IMR-90 (cell line): ENCODE measurements around the gene MSX1. TPM values are rescaled to one million over a fixed set of nuclear protein-coding genes. Genes with fewer than 3 reads are reported as not detected.

ENCODE experiments used
- ATAC-seq: fragments of 200-7000 bp; cut with Tn5 transposase; 2 replicates; pipeline ENCODE4 v1.9.1; 2020; ENCODE audit warnings: low read depth, mild to moderate bottlenecking, moderate library complexity
- BruUV-seq: library from RNA; stranded (reverse); fragments of 400-500 nt; replicated peaks from 2 replicates; lab custom pipeline; 2021; lab: Mats Ljungman, UMichigan
- CTCF ChIA-PET: fragments of 300-600 bp; formaldehyde crosslinking; extraction: SDS; loops from one replicate; lab custom pipeline; 2021; ENCODE audit warnings: antibody characterized with exemption; lab: Yijun Ruan, JAX
- POLR2A ChIA-PET: fragments of 300-600 bp; sonication (Branson Sonifier 250); formaldehyde crosslinking; loops from one replicate; lab custom pipeline; 2022; ENCODE audit warnings: antibody characterized with exemption; ENCODE audit not compliant: unreplicated experiment; lab: Charles Lee
- DNase-seq: peaks from one replicate; pipeline ENCODE4 v3.0.0; 2013
- H2AFZ ChIP-seq: replicated peaks from 2 replicates; pipeline ENCODE3; 2013; ENCODE audit warnings: low read length, mild to moderate bottlenecking; ENCODE audit not compliant: poor library complexity
- H2AK5ac ChIP-seq: 2 replicates; pipeline ENCODE4 v1.6.1; 2013; ENCODE audit warnings: low read depth, low read length, inconsistent platforms
- H2AK9ac ChIP-seq: replicated peaks from 2 replicates; pipeline ENCODE3; 2013; ENCODE audit warnings: mild to moderate bottlenecking, low read depth, low read length, moderate library complexity; ENCODE audit not compliant: poor library complexity
- H2BK120ac ChIP-seq: 2 replicates; pipeline ENCODE4 v1.6.1; 2013; ENCODE audit warnings: low read depth, low read length, inconsistent platforms
- H2BK15ac ChIP-seq: 3 replicates; pipeline ENCODE4 v1.6.1; 2013; ENCODE audit warnings: low read depth, low read length, inconsistent platforms
- H2BK20ac ChIP-seq: 2 replicates; pipeline ENCODE4 v1.6.1; 2013; ENCODE audit warnings: low read depth, mild to moderate bottlenecking, inconsistent platforms, low read length, moderate library complexity
- H2BK5ac ChIP-seq: 2 replicates; pipeline ENCODE4 v1.6.1; 2013; ENCODE audit warnings: mild to moderate bottlenecking, low read depth, low read length, inconsistent platforms; ENCODE audit not compliant: poor library complexity, severe bottlenecking
- H3K14ac ChIP-seq: replicated peaks from 2 replicates; pipeline ENCODE4 v1.6.1; 2013; ENCODE audit warnings: low read depth, low read length, inconsistent platforms
- H3K18ac ChIP-seq: 2 replicates; pipeline ENCODE4 v1.6.1; 2013; ENCODE audit warnings: low read depth, low read length, control low read depth
- H3K23ac ChIP-seq: 2 replicates; pipeline ENCODE4 v1.6.1; 2013; ENCODE audit warnings: low read depth, low read length, inconsistent platforms
- H3K27ac ChIP-seq: 2 replicates; pipeline ENCODE4 v1.5.1; 2013; ENCODE audit warnings: mild to moderate bottlenecking, control low read depth, low read length; ENCODE audit not compliant: insufficient read depth
- H3K27me3 ChIP-seq: 2 replicates; pipeline ENCODE4 v1.6.1; 2013; ENCODE audit warnings: low read length; ENCODE audit not compliant: control insufficient read depth, insufficient read depth
- H3K36me3 ChIP-seq: 2 replicates; pipeline ENCODE4 v1.6.1; 2013; ENCODE audit warnings: low read length, mixed read lengths; ENCODE audit not compliant: control insufficient read depth, insufficient read depth
- H3K4ac ChIP-seq: 2 replicates; pipeline ENCODE4 v1.6.1; 2013; ENCODE audit warnings: low read depth, low read length, inconsistent platforms
- H3K4me1 ChIP-seq: 2 replicates; pipeline ENCODE4 v1.6.1; 2013; ENCODE audit warnings: low read length, mixed read lengths; ENCODE audit not compliant: control insufficient read depth, insufficient read depth
- H3K4me2 ChIP-seq: 2 replicates; pipeline ENCODE4 v1.6.1; 2013; ENCODE audit warnings: low read depth, mild to moderate bottlenecking, control low read depth, low read length, moderate library complexity
- H3K4me3 ChIP-seq: 2 replicates; pipeline ENCODE4 v1.5.1; 2013; ENCODE audit warnings: low read depth, mild to moderate bottlenecking, control low read depth, low read length, moderate library complexity; ENCODE audit not compliant: insufficient read depth
- H3K56ac ChIP-seq: 2 replicates; pipeline ENCODE4 v1.6.1; 2013; ENCODE audit warnings: low read length, inconsistent platforms; ENCODE audit not compliant: insufficient read depth; ENCODE audit errors: extremely low read depth
- H3K79me1 ChIP-seq, 2 experiments: 2 replicates each; pipeline ENCODE4 v1.6.1; 2013; ENCODE audit warnings: low read length in 2 of 2, inconsistent platforms in 1 of 2, low read depth in 1 of 2
- H3K9ac ChIP-seq: 2 replicates; pipeline ENCODE4 v1.6.1; 2013; ENCODE audit warnings: low read depth, low read length, control low read depth
- H3K9me1 ChIP-seq: 2 replicates; pipeline ENCODE4 v1.6.1; 2013; ENCODE audit warnings: low read length, inconsistent platforms; ENCODE audit not compliant: insufficient read depth
- H3K9me3 ChIP-seq: 2 replicates; pipeline ENCODE4 v1.6.1; 2013; ENCODE audit warnings: low read length; ENCODE audit not compliant: control insufficient read depth, insufficient read depth
- H4K20me1 ChIP-seq: 2 replicates; pipeline ENCODE4 v1.6.1; 2013; ENCODE audit warnings: low read length, inconsistent platforms; ENCODE audit not compliant: insufficient read depth
- H4K5ac ChIP-seq: 2 replicates; pipeline ENCODE4 v1.6.1; 2013; ENCODE audit warnings: mild to moderate bottlenecking, low read depth, low read length, control low read depth
- H4K8ac ChIP-seq, 2 experiments: 2 replicates each; pipeline ENCODE4 v1.6.1; 2013; ENCODE audit warnings: low read depth in 2 of 2, low read length in 2 of 2, control low read depth in 1 of 2, inconsistent platforms in 1 of 2
- H4K91ac ChIP-seq: 2 replicates; pipeline ENCODE4 v1.6.1; 2013; ENCODE audit warnings: low read depth, low read length, inconsistent platforms; ENCODE audit not compliant: insufficient read depth
- CHD1 ChIP-seq: IDR thresholded peaks from 2 replicates; pipeline ENCODE4 v1.6.1; 2012; ENCODE audit warnings: low read depth, low read length, improper control_type of control experiment
- CTCF ChIP-seq: conservative IDR thresholded peaks from 2 replicates; pipeline ENCODE4 v1.5.1; 2012; ENCODE audit warnings: mild to moderate bottlenecking, low read depth, low read length, improper control_type of control experiment
- MAZ ChIP-seq: IDR thresholded peaks from 2 replicates; pipeline ENCODE4 v1.6.1; 2012; ENCODE audit warnings: low read depth, mild to moderate bottlenecking, low read length, improper control_type of control experiment, moderate library complexity, borderline replicate concordance
- NFE2L2 ChIP-seq: fragments of 150-350 bp; IDR thresholded peaks from 2 replicates; pipeline ENCODE4 v1.6.1; 2016; ENCODE audit warnings: low read depth, mild to moderate bottlenecking, low read length
- SMC3 ChIP-seq: fragments of 150-350 bp; IDR thresholded peaks from 2 replicates; pipeline ENCODE4 v1.6.1; 2016; ENCODE audit warnings: low read depth, mild to moderate bottlenecking, antibody characterized with exemption, low read length, moderate library complexity
- WGBS, 2 experiments: methylation state at CpG; one replicate each; pipeline versions ENCODE4 v1.1.5 to v1.1.7; 2013; ENCODE audit warnings: missing lambda C conversion rate in 2 of 2; ENCODE audit not compliant: insufficient read length in 1 of 2; ENCODE audit errors: extremely low coverage in 2 of 2; 5-methylcytosine and 5-hydroxymethylcytosine counted together
- dilution Hi-C: fragments of 300-500 bp; cut with HindIII; formaldehyde crosslinking; loops from one replicate; pipeline ENCODE4 v1.14.3; 2018; ENCODE audit warnings: low sequenced_read_pairs; ENCODE audit not compliant: unreplicated experiment
- in situ Hi-C: fragments of 300-500 bp; cut with MboI; formaldehyde crosslinking; loops from 3 replicates; pipeline ENCODE4 v1.14.3; 2019; ENCODE audit warnings: low sequenced_read_pairs, inconsistent platforms, mixed read lengths
- intact Hi-C: fragments of 100-400 bp; cut with micrococcal nuclease; formaldehyde crosslinking; loops from 2 replicates; pipeline ENCODE4 v1.10.0; 2022
- polyA plus RNA-seq, 3 experiments: library from polyadenylated mRNA; depleted of rRNA; stranded (reverse); fragments of >200 nt; gene quantifications; 2 replicates each; pipeline ENCODE4 v1.2.3, GENCODE V29; 2012; ENCODE audit warnings: low replicate concordance in 1 of 3
- total RNA-seq: library from RNA; depleted of rRNA; stranded (reverse); fragments of >200 nt; gene quantifications from 2 replicates; pipeline ENCODE4 v1.2.3, GENCODE V29; 2012

The MSX1 gene
- total and polyA plus RNA-seq, 2 of the 4 experiments (the other 2 are of a cell fraction): 1.1 to 3.9 TPM

DNA sequence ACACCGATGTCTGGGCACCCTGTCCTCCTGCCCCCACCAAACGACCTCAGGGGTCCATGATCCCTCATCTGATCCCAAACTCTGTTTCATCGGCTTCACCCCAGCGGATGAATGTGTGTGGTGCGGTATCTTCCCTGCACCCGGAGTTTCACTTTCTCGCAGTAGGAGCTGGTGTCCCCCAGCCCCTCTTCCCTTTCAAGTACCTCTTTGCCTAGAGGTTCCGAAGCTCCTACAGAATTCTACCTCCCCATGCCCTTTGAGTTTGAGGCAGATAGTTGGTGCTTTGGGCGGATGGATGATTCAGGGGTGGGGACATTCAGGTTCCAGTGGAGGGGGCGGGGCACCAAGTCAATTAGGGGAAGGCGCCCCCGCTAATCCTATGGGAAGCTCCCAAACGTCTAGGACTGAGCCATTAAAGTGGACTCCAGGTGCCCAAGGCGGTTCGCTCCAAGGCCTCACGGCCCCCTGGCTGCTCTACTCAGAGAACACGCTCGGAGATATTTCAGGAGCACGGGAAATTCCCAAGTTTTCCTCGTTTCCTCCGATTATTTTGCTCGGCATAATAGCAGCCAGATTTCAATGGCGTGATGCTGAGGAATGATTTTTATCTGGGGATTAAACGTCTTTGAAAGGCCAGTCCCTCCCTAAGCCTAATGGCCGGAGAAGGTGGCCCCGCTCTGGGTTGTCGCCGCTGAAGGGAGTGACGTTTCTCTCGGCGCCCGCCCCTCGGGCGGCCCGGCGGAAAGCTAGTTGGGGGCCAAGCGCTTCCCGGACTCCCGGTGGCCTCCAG is 1.3 kb downstream of the MSX1 start:
- Histone ChIP-seq H2BK20ac (no peak overlapping the region), H3K79me1 (peaks cover 3 to 11% of the 10 kb centered on the region in 2 experiments; a peak in 1 of 4 replicates), H2BK15ac (no peak overlapping the region), H3K4me1 (no peaks in the 10 kb centered on the region; the same call in 1 of the 2 replicates), H4K5ac (no peak overlapping the region), H3K23ac (peak overlapping the region; percentile 59; the same call in 1 of the 2 replicates), H2AK5ac (0 out of 2 replicates have a peak overlapping the region, but pooled peaks have one; percentile 13), H3K14ac (peak overlapping the region; percentile 12), H2BK120ac (no peak overlapping the region), H4K8ac (no peak overlapping the region), H3K9ac (peak overlapping the region; percentile 43), H4K20me1 (no peaks in the 10 kb centered on the region), H3K27ac (no peak overlapping the region; the same call in 1 of the 2 replicates), H3K9me3 (no peaks in the 10 kb centered on the region; the same call in 1 of the 2 replicates), H3K56ac (peak overlapping the region; percentile 35; the same call in 1 of the 2 replicates), H3K27me3 (peaks cover 40% of the 10 kb centered on the region), H3K9me1 (no peaks in the 10 kb centered on the region), H3K36me3 (no peaks in the 10 kb centered on the region), H2BK5ac (no peak overlapping the region), H3K18ac (no peak overlapping the region), H3K4me2 (peak overlapping the region; percentile 83), H3K4me3 (peak overlapping the region; percentile 66), H2AK9ac (peak overlapping the region; percentile 31), H4K91ac (no peak overlapping the region), H3K4ac (no peak overlapping the region), H2AFZ (peak overlapping the region; percentile 94)
- dilution Hi-C loops: no loop called here
- DNase-seq (peak; percentile 35), ATAC-seq (peak; percentile 2)
- BruUV-seq: no TSS peak
- CTCF ChIA-PET: no interaction called here
- 4% methylated on average over 15 of the region's 39 CpGs; no CpG with 5 or more reads in 1 of the 2 experiments for WGBS, 2 experiments
- in situ Hi-C loops: no loop called here
- POLR2A ChIA-PET: no interaction called here
- intact Hi-C loops: loop anchor here (2.0 to 5.0 kb wide), 2 partner anchors 183 to 372 kb away; no protein-coding TSS in a partner anchor
- no peak for TF ChIP-seq CHD1
- 0 out of 2 replicates have a peak, but pooled peaks have one; percentile 15 for TF ChIP-seq CTCF
- TF ChIP-seq MAZ: peak; percentile 22; the same call in 1 of the 2 replicates
- TF ChIP-seq NFE2L2: no peak
- TF ChIP-seq SMC3: no peak
